HCT116 (cell line): ENCODE data around the gene HDAC1. TPM values are rescaled to one million over a fixed set of nuclear protein-coding genes. Genes with fewer than 3 reads are reported as not detected.

Source experiments
- ATAC-seq: fragments of 200-7000 bp; cut with Tn5 transposase; 2 replicates; pipeline ENCODE4 v1.9.1; 2020; ENCODE audit warnings: mild to moderate bottlenecking, moderate library complexity
- BruUV-seq: library from RNA; stranded (reverse); fragments of 400-500 nt; replicated peaks from 2 replicates; lab custom pipeline; 2021; lab: Mats Ljungman, UMichigan
- CTCF ChIA-PET: fragments of 300-600 bp; sonication (Branson Sonifier 250); formaldehyde crosslinking; loops from one replicate; lab custom pipeline; 2021; ENCODE audit warnings: antibody characterized with exemption; lab: Charles Lee
- POLR2A ChIA-PET: fragments of 300-600, 350-600 bp; sonication (Branson Sonifier 250); formaldehyde crosslinking; loops from one replicate; lab custom pipeline; 2021; ENCODE audit warnings: antibody characterized with exemption; lab: Charles Lee
- RAD21 ChIA-PET, 2 experiments: fragments of 300-600 bp; sonication (Branson Sonifier 250); formaldehyde crosslinking; loops; one replicate each; lab custom pipeline; 2023; ENCODE audit warnings: low total read pairs in 2 of 2; ENCODE audit not compliant: uncharacterized antibody in 2 of 2, unreplicated experiment in 2 of 2, low non-redundant PET in 1 of 2; lab: Charles Lee
- DNase-seq: peaks from one replicate; pipeline ENCODE4 v3.0.0-alpha.2; 2010; ENCODE audit warnings: low read depth, low spot score
- H2AFZ ChIP-seq: fragments of 200-600 bp; shearing (Covaris generic), sonication (generic); 2 replicates; pipeline ENCODE4 v1.6.1; 2017; ENCODE audit warnings: low read depth, mixed run types, mixed read lengths, antibody characterized with exemption, low read length; ENCODE audit not compliant: poor library complexity, severe bottlenecking
- H3K27ac ChIP-seq: 2 replicates; pipeline ENCODE4 v1.5.1; 2012; ENCODE audit warnings: low read depth, low read length
- H3K27me3 ChIP-seq: fragments of 200-600 bp; sonication (generic); 2 replicates; pipeline ENCODE4 v1.6.1; 2016; ENCODE audit warnings: mixed run types, low read length, mixed read lengths; ENCODE audit not compliant: insufficient read depth
- H3K36me3 ChIP-seq, 2 experiments: fragments of 200-500 bp in 1 of 2; fragments of 200-600 bp in 1 of 2; sonication (Bioruptor generic) in 1 of 2; sonication (generic) in 1 of 2; 2 replicates each; pipeline versions ENCODE4 v1.5.1 to v1.6.1; 2014 to 2016; ENCODE audit warnings: low read length in 2 of 2, inconsistent platforms in 1 of 2, mixed read lengths in 1 of 2, mixed run types in 1 of 2; ENCODE audit not compliant: insufficient read depth in 2 of 2, control insufficient read depth in 1 of 2
- H3K4me1 ChIP-seq, 2 experiments: fragments of 200-600 bp in 1 of 2; sonication (generic) in 1 of 2; 2 replicates each; pipeline versions ENCODE4 v1.5.1 to v1.6.1; 2012 to 2017; ENCODE audit warnings: low read length in 2 of 2, inconsistent platforms in 1 of 2, mild to moderate bottlenecking in 1 of 2, mixed read lengths in 1 of 2, mixed run types in 1 of 2, moderate library complexity in 1 of 2; ENCODE audit not compliant: insufficient read depth in 2 of 2, control insufficient read depth in 1 of 2
- H3K4me2 ChIP-seq: fragments of 200-600 bp; sonication (generic); 2 replicates; pipeline ENCODE4 v1.6.1; 2017; ENCODE audit warnings: mixed run types, low read length, mixed read lengths
- H3K4me3 ChIP-seq, 2 experiments: fragments of 200-600 bp in 1 of 2; sonication (generic) in 1 of 2; replicated peaks in 1 of 2; 2 replicates each; pipeline ENCODE4 v1.5.1; 2011 to 2016; ENCODE audit warnings: low read length in 2 of 2, control low read depth in 1 of 2, low read depth in 1 of 2, mild to moderate bottlenecking in 1 of 2, mixed read lengths in 1 of 2, mixed run types in 1 of 2
- H3K79me2 ChIP-seq: fragments of 200-600 bp; sonication (generic); 2 replicates; pipeline ENCODE4 v1.6.1; 2017; ENCODE audit warnings: mild to moderate bottlenecking, mixed run types, low read length, moderate library complexity, mixed read lengths; ENCODE audit not compliant: insufficient read depth
- H3K9ac ChIP-seq: fragments of 200-600 bp; sonication (generic); 2 replicates; pipeline ENCODE4 v1.6.1; 2016; ENCODE audit warnings: low read length, mixed read lengths
- H3K9me2 ChIP-seq: fragments of 200-600 bp; sonication (generic), shearing (Covaris generic); 2 replicates; pipeline ENCODE4 v1.6.1; 2017; ENCODE audit warnings: mixed run types, mild to moderate bottlenecking, moderate library complexity; ENCODE audit not compliant: insufficient read depth
- H3K9me3 ChIP-seq, 2 experiments: fragments of 200-500 bp in 1 of 2; fragments of 200-600 bp in 1 of 2; sonication (Bioruptor generic) in 1 of 2; sonication (generic) in 1 of 2; 2 replicates each; pipeline ENCODE4 v1.6.1; 2014 to 2017; ENCODE audit warnings: low read length in 2 of 2, mixed read lengths in 2 of 2, inconsistent platforms in 1 of 2, low read depth in 1 of 2, mild to moderate bottlenecking in 1 of 2, mixed run types in 1 of 2, moderate library complexity in 1 of 2; ENCODE audit not compliant: control insufficient read depth in 1 of 2, insufficient read depth in 1 of 2
- H4K20me1 ChIP-seq: fragments of 200-600 bp; sonication (generic), shearing (Covaris generic); 2 replicates; pipeline ENCODE4 v1.6.1; 2017; ENCODE audit warnings: mixed run types, mild to moderate bottlenecking, moderate library complexity; ENCODE audit not compliant: insufficient read depth
- CTCF ChIP-seq, 3 experiments: fragments of 200-600 bp in 1 of 3; sonication (generic) in 1 of 3; IDR thresholded peaks in 2 of 3; conservative IDR thresholded peaks in 1 of 3; 2 replicates each; pipeline ENCODE4 v1.5.1; 2012 to 2017; ENCODE audit warnings: low read depth in 2 of 3, low read length in 2 of 3, antibody characterized with exemption in 1 of 3, borderline replicate concordance in 1 of 3, control low read depth in 1 of 3, mild to moderate bottlenecking in 1 of 3, mixed read lengths in 1 of 3, mixed run types in 1 of 3, moderate library complexity in 1 of 3; ENCODE audit not compliant: insufficient read depth in 1 of 3
- EGR1 ChIP-seq: IDR thresholded peaks from 2 replicates; pipeline ENCODE4 v1.6.1; 2012; ENCODE audit warnings: low read depth
- POLR2A ChIP-seq: IDR thresholded peaks from 2 replicates; pipeline ENCODE4 v1.7.0; 2011; ENCODE audit warnings: borderline replicate concordance; ENCODE audit not compliant: insufficient read depth, insufficient read length; ENCODE audit errors: extremely low read depth
- SP1 ChIP-seq: IDR thresholded peaks from 2 replicates; pipeline ENCODE4 v1.6.1; 2012; ENCODE audit warnings: low read depth
- ZNF274 ChIP-seq: fragments of 200-500 bp; sonication (Bioruptor generic); IDR thresholded peaks from 2 replicates; pipeline ENCODE4 v1.6.1; 2014; ENCODE audit warnings: mild to moderate bottlenecking, low read depth, low read length, inconsistent platforms
- intact Hi-C: fragments of 100-400 bp; cut with micrococcal nuclease; formaldehyde crosslinking; loops from 2 replicates; pipeline ENCODE4 v1.10.0; 2022
- total RNA-seq: library from RNA; stranded (reverse); gene quantifications from one replicate; pipeline ENCODE4 v1.2.1, GENCODE V29; 2021; ENCODE audit not compliant: unreplicated experiment

Gene HDAC1
- total RNA-seq, 1 experiment from 2014 or later: 232 TPM

GRCh38 chr1:32331549-32331948, 39.7 kb downstream of the HDAC1 start (continued):
- TF ChIP-seq CTCF (IDR thresholded peaks at IDR 0.05 in 2 of 3, conservative IDR thresholded peaks at IDR 0.05 in 1 of 3; ENCODE audit: borderline replicate concordance in 1 of 3, insufficient read depth in 1 of 3, low read depth in 2 of 3, low read length in 2 of 3): no peak

GRCh38 chr1:32332290-32333079, 40.6 kb downstream of the HDAC1 start:
- POLR2A ChIA-PET: interaction anchor here (1.1 to 1.7 kb wide), 2 partner anchors 23 to 40 kb away, joined by 3 read pairs; partner anchors contain the start of gene HDAC1
- no peak for ATAC-seq
- H3K36me3 ChIP-seq: peaks cover 18 to 42% of the 10 kb centered on the region in 2 experiments
- intact Hi-C loops: no loop called here
- TF ChIP-seq SP1 (peak; percentile 50), POLR2A (no peak), EGR1 (peak; percentile 70), ZNF274 (no peak)
- TF ChIP-seq, all 23 proteins: peak for 2
- H3K9ac ChIP-seq: no peak overlapping the region
- peaks cover 22 to 51% of the 10 kb centered on the region in 2 experiments for H3K4me1 ChIP-seq
- H3K79me2 ChIP-seq: peaks cover 24% of the 10 kb centered on the region
- no TSS peak for BruUV-seq
- no peaks in the 10 kb centered on the region for H3K9me3 ChIP-seq
- ChIA-PET RAD21 (no interaction called here), CTCF (no interaction called here)
- peak overlapping the region; percentile 34 for H3K27ac ChIP-seq
- no peak for DNase-seq
- no peaks in the 10 kb centered on the region for H4K20me1 ChIP-seq
- peak overlapping the region; percentile 56 for H3K4me2 ChIP-seq
- H3K9me2 ChIP-seq: no peaks in the 10 kb centered on the region
- no peak overlapping the region for H3K4me3 ChIP-seq
- H2AFZ ChIP-seq: no peak overlapping the region
- H3K27me3 ChIP-seq: no peaks in the 10 kb centered on the region
